GM19193 (cell line): ENCODE measurements around the gene MACROD2.

Experiments
- POLR2A ChIP-seq: IDR thresholded peaks from 4 replicates; pipeline ENCODE4 v1.6.1; 2011; ENCODE audit not compliant: insufficient read depth, insufficient read length; ENCODE audit errors: extremely low read depth

Gene MACROD2

DNA sequence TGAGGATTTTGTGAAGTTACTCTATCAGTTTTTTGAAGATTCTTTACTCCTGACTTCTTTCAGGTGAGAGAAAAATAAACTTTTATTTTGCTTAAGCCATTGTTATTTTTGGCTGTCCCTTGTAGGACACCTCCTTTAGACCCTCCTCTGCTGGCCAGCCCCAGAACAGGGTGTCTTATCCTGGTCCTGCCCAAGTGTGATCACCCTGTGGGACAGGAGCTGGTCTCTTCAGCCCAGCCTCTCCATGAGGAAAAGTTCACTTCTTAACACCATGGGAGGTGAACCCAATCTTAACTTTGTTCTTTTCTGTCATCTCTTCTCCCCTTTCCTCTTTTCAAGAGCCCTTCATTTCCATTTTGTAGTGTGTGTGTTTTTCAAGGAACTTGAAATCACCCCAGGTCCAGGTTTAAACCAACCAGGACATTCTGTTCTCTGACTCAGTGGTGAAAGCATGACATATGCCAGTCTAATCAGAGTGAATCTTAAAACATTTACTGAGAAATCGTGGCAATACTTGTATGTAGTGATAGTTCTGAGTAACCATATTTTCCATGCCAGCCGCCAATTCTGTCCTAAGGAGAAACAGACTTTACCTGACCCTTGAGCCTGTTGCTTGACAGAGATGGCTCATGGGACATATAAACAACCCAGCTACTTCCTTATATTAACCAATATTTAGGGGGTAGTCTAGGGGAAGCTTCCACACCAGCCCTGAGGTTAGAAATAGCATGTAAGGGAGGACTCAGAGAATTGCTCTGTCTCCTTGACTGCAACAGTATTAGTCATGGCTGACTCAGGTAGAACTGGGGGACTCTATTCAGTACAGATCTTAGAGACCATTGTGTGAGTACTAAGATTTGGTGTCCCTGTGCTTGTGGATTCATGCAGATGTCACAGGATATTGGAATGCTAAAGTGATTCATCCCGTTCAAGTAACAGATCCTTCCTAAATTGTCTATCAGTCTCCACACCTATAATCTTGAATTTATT, 293.3 kb downstream of the MACROD2 start:
- no peak for TF ChIP-seq POLR2A

DNA sequence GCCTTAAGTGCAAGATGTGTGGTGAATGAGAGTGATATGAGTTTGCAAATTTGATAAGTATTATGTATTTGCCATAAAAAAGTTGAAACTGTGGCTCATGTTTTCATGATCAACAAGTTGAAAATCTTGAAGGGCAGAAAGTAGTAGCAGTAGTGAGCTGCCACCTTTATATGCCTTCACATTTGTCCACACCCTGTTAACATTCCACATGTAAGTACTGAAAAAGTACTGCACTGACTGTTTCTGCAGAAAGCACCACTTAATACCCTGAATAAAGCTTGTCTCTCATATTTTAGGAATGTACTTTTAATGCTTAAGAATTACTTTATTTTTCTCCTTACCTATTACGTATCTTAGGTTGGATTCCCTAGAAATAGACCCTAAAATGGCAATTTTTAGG, 296.2 kb downstream of the MACROD2 start:
- TF ChIP-seq POLR2A = no peak

DNA sequence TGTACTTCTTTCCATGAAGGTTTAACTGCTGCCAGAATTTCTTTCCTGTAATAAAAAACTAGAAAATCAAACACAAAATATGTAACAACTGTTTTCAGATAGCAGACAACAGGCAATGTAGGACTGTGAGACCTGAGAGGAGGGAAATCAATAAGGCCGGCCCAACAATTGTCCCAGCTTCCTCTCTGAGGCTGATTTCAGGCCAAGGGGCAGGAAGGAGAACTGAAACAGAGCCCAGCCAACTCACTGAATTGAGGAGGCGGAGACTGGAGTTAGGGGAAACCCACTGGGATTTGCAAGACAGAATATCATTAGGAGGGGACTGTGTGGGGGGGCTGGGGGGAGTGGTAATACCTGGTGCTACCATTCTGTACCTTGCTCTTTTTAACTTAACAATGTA, 299.9 kb downstream of the MACROD2 start:
- TF ChIP-seq POLR2A = no peak

DNA sequence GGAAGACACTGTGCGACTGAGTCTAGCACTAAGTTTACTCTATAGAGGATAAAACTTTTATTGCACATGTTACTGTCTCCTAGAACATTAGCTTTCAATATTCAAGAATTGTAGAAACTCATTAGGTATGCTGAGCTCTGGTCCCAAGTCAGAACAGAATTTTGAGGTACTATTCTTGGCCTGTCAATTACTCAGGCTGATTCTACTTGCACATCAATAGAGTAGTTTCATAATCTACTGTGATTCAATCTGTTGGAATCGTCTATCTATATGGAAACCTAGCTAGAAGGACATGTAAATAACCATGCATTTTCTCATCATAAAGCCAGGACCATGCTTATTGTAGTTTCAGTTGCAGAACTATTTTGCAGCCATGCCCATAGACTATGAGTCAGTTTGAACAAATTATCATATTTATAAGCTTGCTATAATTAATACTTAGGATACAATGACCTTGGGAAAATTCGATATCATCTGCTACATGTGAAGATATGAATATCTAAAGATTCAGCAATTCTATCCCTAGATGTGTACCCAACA, 300.5 kb downstream of the MACROD2 start:
- TF ChIP-seq POLR2A = no peak

DNA sequence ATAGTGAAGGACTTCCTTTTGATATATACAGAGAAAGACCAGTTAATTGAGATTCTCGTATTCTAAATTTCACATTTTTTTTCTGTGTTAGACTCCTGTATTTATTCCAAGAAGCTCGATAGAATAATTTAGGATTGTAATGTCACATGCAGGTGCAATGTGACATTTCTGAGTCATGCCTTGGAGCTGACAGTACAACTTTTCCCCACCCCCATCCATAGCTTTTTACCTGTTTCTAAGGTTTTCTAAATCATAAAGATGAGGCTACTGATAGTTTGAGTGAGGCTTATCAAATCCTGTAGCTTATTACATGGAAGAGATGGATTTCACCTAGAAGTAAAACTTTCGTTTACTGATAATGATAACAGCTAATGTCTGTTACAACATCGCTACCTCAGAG, 304.5 kb downstream of the MACROD2 start:
- TF ChIP-seq POLR2A = no peak

DNA sequence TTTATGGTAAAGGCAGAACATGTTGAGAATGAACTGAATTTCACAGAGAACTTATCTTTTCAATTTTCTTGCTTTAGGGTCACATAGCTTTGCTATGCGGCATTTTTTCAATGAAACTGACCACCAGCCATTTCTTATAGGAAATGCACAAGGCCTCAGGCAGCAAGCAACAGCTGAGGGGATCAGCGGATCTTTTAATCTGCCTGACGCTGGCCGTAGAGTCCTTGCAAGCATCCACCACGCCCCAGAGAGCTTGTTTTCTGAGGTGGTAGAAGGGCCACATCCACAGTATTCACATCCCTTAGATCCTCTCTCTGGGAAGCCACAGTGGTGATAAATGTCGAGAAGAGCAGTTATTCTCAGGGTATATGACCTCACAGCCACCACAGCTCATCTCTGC, 307.8 kb downstream of the MACROD2 start:
- no peak for TF ChIP-seq POLR2A

DNA sequence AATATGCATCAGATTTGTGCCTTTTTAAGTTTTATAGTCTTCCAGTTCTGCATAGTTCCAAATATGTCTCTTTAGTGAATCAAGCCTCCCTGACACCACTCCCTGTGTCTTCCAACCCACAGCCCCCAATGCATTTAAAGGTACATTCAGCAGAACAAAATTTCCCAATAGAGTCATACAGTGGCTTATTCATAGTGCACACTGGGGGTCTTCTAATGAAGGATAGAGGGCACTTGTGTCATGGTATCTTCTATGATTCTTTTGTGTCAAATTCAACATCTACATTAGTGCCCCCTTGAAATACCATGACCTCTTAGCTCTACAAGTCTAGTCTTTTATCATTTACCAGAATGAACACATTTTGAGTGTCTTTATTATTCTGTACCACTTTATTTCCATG, 308.3 kb downstream of the MACROD2 start:
- no peak for TF ChIP-seq POLR2A

DNA sequence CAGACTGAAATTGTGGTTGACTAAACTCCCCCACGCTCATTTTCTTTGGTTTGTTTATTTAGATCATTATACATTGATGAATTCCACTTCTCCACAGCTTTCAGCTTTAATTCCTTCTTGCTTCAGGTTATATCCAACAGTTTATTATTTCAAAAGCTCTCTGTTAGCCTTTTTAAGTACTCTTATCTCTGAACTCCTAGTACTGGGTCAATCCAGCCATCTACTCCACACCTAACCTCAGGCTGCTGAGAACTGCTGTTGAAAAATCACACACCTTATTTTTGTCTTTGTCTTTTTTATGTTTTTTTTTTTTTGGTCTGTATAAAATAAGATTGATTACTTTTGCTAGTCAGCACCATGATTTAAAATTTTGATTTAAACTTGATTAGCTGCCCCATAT, 309.2 kb downstream of the MACROD2 start:
- TF ChIP-seq POLR2A = no peak

DNA sequence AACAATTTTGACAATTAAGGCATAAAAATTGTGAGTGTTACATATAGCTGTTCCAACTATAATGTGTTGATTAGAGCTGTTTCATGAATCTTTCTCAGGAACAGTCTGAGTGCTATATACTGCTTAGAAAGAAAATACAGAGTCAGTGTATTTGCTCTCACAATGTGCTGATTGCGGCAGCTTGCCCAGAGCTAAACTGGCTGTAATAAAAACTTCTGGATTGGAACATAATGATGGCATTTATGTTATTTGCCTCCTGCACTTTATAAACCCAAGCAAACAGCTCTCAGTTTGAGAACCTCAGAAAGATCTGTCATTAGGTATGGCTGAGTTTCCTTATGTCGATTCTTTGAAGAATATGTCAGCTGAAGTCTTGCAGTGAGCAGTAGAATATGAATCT, 312.6 kb downstream of the MACROD2 start:
- no peak for TF ChIP-seq POLR2A

DNA sequence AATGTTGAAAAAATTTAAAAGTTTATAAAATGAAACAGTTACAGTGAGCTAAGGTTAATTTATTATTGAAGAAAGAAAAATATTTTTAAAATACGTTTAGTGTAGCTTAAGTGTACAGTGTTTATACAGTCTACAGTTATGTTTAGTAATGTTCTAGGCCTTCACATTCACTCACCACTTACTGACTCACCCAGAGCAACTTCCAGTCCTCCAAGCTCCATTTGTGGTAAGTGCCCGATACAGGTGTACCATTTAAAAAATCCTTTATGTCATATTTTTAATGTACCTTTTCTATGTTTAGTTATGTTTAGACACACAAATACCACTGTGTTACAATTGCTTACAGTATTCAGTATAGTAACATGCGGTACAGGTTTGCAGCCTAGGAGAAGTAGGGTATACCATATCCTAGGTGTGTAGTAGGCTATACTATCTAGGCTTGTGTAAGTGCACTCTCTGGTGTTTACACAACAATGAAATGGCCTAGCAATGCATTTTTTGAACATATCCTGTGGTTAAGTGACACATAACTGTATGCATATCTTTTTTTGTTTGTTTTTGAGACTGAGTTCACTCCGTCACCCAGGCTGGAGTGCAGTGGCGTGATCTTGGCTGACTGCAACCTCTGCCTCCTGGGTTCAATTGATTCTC, 315.8 kb downstream of the MACROD2 start:
- no peak for TF ChIP-seq POLR2A

DNA sequence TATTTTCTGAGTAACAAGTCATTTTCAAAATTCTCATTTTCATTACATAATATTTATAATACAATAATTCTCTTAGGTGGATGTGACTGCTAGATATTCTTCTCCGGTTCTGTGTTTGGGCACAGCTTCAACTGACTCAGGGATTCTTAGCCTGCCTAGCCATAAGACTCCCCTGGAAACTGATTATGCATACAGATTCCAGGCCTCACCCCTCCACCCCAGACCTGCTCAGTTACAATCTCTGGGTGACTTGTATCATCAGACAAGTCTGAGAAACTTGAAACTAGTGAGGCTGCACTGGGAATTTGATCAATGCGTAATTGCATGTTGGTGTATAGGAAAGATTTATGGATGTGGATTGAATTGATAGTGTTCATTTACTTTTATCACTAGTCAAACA, 316.7 kb downstream of the MACROD2 start:
- no peak for TF ChIP-seq POLR2A

DNA sequence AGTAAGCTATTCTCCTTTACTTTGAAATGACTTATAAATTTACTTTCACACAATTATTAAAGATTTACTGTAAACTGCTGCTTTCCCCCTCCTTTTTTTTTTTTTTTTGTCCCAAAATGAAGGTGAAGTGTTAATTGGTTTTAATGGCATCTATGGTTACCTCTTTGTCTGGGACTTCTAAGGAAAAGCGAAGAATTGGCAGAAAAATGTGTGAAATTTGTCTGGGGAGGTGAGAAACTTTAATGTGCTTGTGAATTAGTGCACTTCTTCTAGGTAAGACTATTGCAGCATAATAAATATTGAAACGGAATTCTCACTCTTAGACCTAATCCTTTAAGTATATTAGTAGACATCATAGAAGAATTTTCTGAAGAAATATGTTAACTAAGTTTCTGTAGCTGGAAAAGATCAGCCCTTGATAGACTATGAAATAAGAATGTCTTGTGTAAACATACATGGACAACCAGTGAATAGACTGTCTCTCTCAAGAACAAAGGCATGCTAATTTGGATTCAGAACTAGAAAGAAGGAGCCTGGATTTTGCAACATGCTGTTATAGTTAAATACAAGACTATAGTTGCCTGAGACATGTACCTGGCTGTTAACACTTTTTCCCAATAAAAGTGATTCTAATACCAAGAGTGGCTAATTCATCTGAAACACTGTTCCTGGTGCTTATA, 318.2 kb downstream of the MACROD2 start:
- TF ChIP-seq POLR2A = no peak

DNA sequence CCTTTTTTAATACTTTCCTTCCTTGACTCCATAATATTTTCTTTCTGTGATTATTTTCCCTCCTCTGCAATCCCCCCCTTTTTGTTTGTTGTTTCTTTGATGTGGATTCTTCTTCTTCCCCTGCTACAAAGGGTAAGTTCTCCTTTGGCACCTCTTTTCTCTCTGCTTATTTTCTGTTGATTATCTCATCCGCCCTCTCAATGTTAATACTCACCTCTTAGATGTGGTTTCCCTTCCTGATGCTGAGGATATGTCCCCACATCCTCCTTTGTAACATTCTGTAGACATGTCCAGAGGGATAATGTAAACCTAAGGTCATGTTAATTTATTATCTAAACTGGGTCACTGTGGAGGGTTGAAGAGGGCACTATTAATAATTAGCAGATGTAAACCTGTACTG, 324.4 kb downstream of the MACROD2 start:
- TF ChIP-seq POLR2A = no peak

DNA sequence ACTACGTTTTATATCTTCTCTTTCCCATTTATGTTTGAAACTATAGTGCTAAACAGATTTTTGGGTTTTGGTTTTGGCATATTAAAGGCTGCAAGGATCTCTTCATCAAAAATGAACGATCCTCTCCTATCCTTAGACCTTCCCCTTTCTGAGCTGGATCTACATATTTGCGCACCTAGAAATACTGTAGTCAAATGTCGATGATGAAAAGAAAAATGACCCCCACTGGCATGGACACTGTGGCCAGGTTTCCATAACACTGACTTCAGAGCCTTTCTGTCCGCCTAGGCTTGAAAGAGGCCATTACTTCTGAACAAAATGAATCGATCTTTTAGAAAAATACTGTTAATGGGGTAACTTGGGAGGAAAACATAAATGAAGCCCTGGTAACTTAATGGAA, 336.3 kb downstream of the MACROD2 start:
- TF ChIP-seq POLR2A = no peak

DNA sequence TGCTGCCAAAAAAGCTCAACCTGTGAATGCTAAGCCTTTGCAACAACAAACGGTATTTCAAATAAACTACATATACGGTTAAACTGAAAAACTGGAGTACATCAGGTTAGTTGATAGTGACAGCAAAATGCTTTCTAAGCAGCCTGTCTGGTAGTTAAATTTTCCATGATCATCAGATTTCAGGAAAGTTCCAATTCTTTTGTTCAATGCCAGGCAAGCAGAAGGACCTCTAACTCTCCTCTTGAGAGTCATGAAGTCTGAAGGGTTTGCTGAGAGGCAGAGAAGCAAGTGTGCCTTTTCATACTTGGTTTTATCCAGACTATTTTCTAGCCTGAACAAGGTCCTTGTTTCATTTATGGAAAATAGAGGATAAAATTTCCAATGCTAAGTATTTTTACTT, 337.6 kb downstream of the MACROD2 start:
- TF ChIP-seq POLR2A = no peak
